ENCODE results near the gene BMAL1. TPM values are rescaled to one million over a fixed set of nuclear protein-coding genes. Genes with fewer than 3 reads are reported as not detected.

BMAL1 gene
- total and polyA plus RNA-seq, 2 donors (not counting 1 experiment from before 2014, with no cell fraction given), result 10.7 to 11.2 TPM

GRCh38 chr11:13269775-13270174 is 7.8 kb upstream of the BMAL1 start:
- Histone ChIP-seq H3K27ac (ENCODE audit: insufficient read depth, low read length) (no peak overlapping the region), H3K27me3 (ENCODE audit: control insufficient read depth, insufficient read depth, low read length) (no peaks in the 10 kb centered on the region), H3K79me2 (ENCODE audit: control insufficient read depth, insufficient read depth, low read length) (no peaks in the 10 kb centered on the region), H3K9ac (ENCODE audit: insufficient read depth, low read length) (no peak overlapping the region), H4K20me1 (ENCODE audit: control insufficient read depth, extremely low read depth, insufficient read depth, low read length) (no peaks in the 10 kb centered on the region), H2AFZ (ENCODE audit: low read length) (no peak overlapping the region), H3K4me3 (replicated peaks in 1 of 4; ENCODE audit: control extremely low read depth in 1 of 4, insufficient read depth in 1 of 4, low read depth in 3 of 4, low read length in 4 of 4) (no peak overlapping the region), H3K4me2 (ENCODE audit: extremely low read depth, insufficient read depth, low read length) (no peak overlapping the region), H3K4me1 (ENCODE audit: control insufficient read depth, extremely low read depth, insufficient read depth, low read length) (no peaks in the 10 kb centered on the region), H3K36me3 (ENCODE audit: control insufficient read depth, insufficient read depth, low read length) (no peaks in the 10 kb centered on the region), H3K9me3 (ENCODE audit: control insufficient read depth, insufficient read depth, low read depth, low read length) (no peaks in the 10 kb centered on the region)
- peak in 1 of 2 donors; percentile 76 for DNase-seq (ENCODE audit: low read depth in 2 of 2)
- TF ChIP-seq CTCF (conservative IDR thresholded peaks at IDR 0.05 in 1 of 2, IDR thresholded peaks at IDR 0.05 in 1 of 2; ENCODE audit: low read depth in 1 of 2, low read length in 2 of 2) (no peak), EZH2 (IDR thresholded peaks at IDR 0.05; ENCODE audit: low read length, missing control alignments) (no peak)

- TF ChIP-seq EZH2 (IDR thresholded peaks at IDR 0.05; ENCODE audit: low read length, missing control alignments) (no peak), CTCF (conservative IDR thresholded peaks at IDR 0.05 in 1 of 2, IDR thresholded peaks at IDR 0.05 in 1 of 2; ENCODE audit: low read depth in 1 of 2, low read length in 2 of 2) (no peak)
- Histone ChIP-seq H3K27ac (ENCODE audit: insufficient read depth, low read length) (no peak overlapping the region), H3K36me3 (ENCODE audit: control insufficient read depth, insufficient read depth, low read length) (no peaks in the 10 kb centered on the region)
Measured at GRCh38 chr11:13271060-13271693, 6.4 kb upstream of the BMAL1 start.

GRCh38 chr11:13276454-13276831 is 1.1 kb upstream of the BMAL1 start:
- H3K4me2 ChIP-seq (ENCODE audit: extremely low read depth, insufficient read depth, low read length), result peak overlapping the region; percentile 99
- H3K9ac ChIP-seq (ENCODE audit: insufficient read depth, low read length), result no peak overlapping the region
- TF ChIP-seq CTCF (conservative IDR thresholded peaks at IDR 0.05 in 1 of 2, IDR thresholded peaks at IDR 0.05 in 1 of 2; ENCODE audit: low read depth in 1 of 2, low read length in 2 of 2), result no peak
- no peak for TF ChIP-seq EZH2 (IDR thresholded peaks at IDR 0.05; ENCODE audit: low read length, missing control alignments)
- H3K4me3 ChIP-seq (replicated peaks in 1 of 4; ENCODE audit: control extremely low read depth in 1 of 4, insufficient read depth in 1 of 4, low read depth in 3 of 4, low read length in 4 of 4), result peak overlapping the region; percentile 66 to 92 (median 82)
- no peak overlapping the region for H3K27ac ChIP-seq (ENCODE audit: insufficient read depth, low read length)
- peak overlapping the region; percentile 80 for H2AFZ ChIP-seq (ENCODE audit: low read length)
- peaks cover 2% of the 10 kb centered on the region for H3K4me1 ChIP-seq (ENCODE audit: control insufficient read depth, extremely low read depth, insufficient read depth, low read length)
- no peak for DNase-seq (ENCODE audit: low read depth in 2 of 2)
- peaks cover 12% of the 10 kb centered on the region for H3K79me2 ChIP-seq (ENCODE audit: control insufficient read depth, insufficient read depth, low read length)
- no peaks in the 10 kb centered on the region for H4K20me1 ChIP-seq (ENCODE audit: control insufficient read depth, extremely low read depth, insufficient read depth, low read length)
- no peaks in the 10 kb centered on the region for H3K27me3 ChIP-seq (ENCODE audit: control insufficient read depth, insufficient read depth, low read length)
- no peaks in the 10 kb centered on the region for H3K9me3 ChIP-seq (ENCODE audit: control insufficient read depth, insufficient read depth, low read depth, low read length)
- H3K36me3 ChIP-seq (ENCODE audit: control insufficient read depth, insufficient read depth, low read length), result no peaks in the 10 kb centered on the region

More at GRCh38 chr11:13271060-13271693, 6.4 kb upstream of the BMAL1 start:
- Histone ChIP-seq H3K9me3 (ENCODE audit: control insufficient read depth, insufficient read depth, low read depth, low read length) (no peaks in the 10 kb centered on the region), H3K4me2 (ENCODE audit: extremely low read depth, insufficient read depth, low read length) (no peak overlapping the region), H3K79me2 (ENCODE audit: control insufficient read depth, insufficient read depth, low read length) (no peaks in the 10 kb centered on the region), H3K27me3 (ENCODE audit: control insufficient read depth, insufficient read depth, low read length) (no peaks in the 10 kb centered on the region), H3K4me3 (replicated peaks in 1 of 4; ENCODE audit: control extremely low read depth in 1 of 4, insufficient read depth in 1 of 4, low read depth in 3 of 4, low read length in 4 of 4) (no peak overlapping the region), H3K4me1 (ENCODE audit: control insufficient read depth, extremely low read depth, insufficient read depth, low read length) (peaks cover 1% of the 10 kb centered on the region), H4K20me1 (ENCODE audit: control insufficient read depth, extremely low read depth, insufficient read depth, low read length) (no peaks in the 10 kb centered on the region), H3K9ac (ENCODE audit: insufficient read depth, low read length) (no peak overlapping the region), H2AFZ (ENCODE audit: low read length) (no peak overlapping the region)
- DNase-seq (ENCODE audit: low read depth in 2 of 2), result no peak

All from fibroblast of lung (primary cell).